ENCODE measurements around the gene GAL3ST3.

- TF ChIP-seq KLF5 (IDR thresholded peaks at IDR 0.05; ENCODE audit: partially characterized antibody) (no peak), SUZ12 (IDR thresholded peaks at IDR 0.05; ENCODE audit: unreplicated experiment) (no peak), EP300 (IDR thresholded peaks at IDR 0.05; ENCODE audit: borderline replicate concordance in 1 of 2, control insufficient read depth in 1 of 2, low read depth in 2 of 2, low read length in 2 of 2) (no peak), PAX5 (IDR thresholded peaks at IDR 0.05; ENCODE audit: borderline replicate concordance, low read depth, low read length) (no peak), NR2F1 (conservative IDR thresholded peaks at IDR 0.05) (no peak), MEF2A (IDR thresholded peaks at IDR 0.05; ENCODE audit: insufficient read depth, low read depth, low read length) (no peak), CTCF (IDR thresholded peaks at IDR 0.05 in 2 of 3, conservative IDR thresholded peaks at IDR 0.05 in 1 of 3; ENCODE audit: control insufficient read depth in 2 of 3, extremely low read depth in 1 of 3, insufficient read depth in 1 of 3, low read depth in 3 of 3, low read length in 3 of 3) (no peak), ZNF274 (IDR thresholded peaks at IDR 0.05; ENCODE audit: insufficient read depth, insufficient read length) (no peak), RCOR1 (conservative IDR thresholded peaks at IDR 0.05; ENCODE audit: low read depth, low read length) (no peak)
Measured at GRCh38 chr11:66062408-66062807, 13.4 kb upstream of the GAL3ST3 start.
